H7 (cell line): ENCODE measurements around the gene EFCAB8. TPM values are rescaled to one million over a fixed set of nuclear protein-coding genes. Genes with fewer than 3 reads are reported as not detected.

Source experiments
- DNase-seq: peaks from one replicate; pipeline ENCODE4 v3.0.0; 2012
- H3K27me3 ChIP-seq: 2 replicates; pipeline ENCODE4 v1.6.0; 2011; ENCODE audit warnings: mild to moderate bottlenecking, low read length; ENCODE audit not compliant: control insufficient read depth, insufficient read depth
- H3K36me3 ChIP-seq: replicated peaks from 2 replicates; pipeline ENCODE4 v1.5.1; 2011; ENCODE audit warnings: low read length; ENCODE audit not compliant: control insufficient read depth, insufficient read depth
- H3K4me3 ChIP-seq: 2 replicates; pipeline ENCODE4 v1.5.1; 2011; ENCODE audit warnings: low read depth, mild to moderate bottlenecking, control low read depth, low read length, moderate library complexity; ENCODE audit not compliant: insufficient read depth
- total RNA-seq: library from RNA; depleted of rRNA; stranded (reverse); fragments of >200 nt; shearing (Covaris generic); gene quantifications from 2 replicates; pipeline ENCODE4 v1.2.3, GENCODE V29; 2014; rRNA removed

The EFCAB8 gene
- total RNA-seq, 1 experiment from 2014 or later = 0.17 TPM

DNA sequence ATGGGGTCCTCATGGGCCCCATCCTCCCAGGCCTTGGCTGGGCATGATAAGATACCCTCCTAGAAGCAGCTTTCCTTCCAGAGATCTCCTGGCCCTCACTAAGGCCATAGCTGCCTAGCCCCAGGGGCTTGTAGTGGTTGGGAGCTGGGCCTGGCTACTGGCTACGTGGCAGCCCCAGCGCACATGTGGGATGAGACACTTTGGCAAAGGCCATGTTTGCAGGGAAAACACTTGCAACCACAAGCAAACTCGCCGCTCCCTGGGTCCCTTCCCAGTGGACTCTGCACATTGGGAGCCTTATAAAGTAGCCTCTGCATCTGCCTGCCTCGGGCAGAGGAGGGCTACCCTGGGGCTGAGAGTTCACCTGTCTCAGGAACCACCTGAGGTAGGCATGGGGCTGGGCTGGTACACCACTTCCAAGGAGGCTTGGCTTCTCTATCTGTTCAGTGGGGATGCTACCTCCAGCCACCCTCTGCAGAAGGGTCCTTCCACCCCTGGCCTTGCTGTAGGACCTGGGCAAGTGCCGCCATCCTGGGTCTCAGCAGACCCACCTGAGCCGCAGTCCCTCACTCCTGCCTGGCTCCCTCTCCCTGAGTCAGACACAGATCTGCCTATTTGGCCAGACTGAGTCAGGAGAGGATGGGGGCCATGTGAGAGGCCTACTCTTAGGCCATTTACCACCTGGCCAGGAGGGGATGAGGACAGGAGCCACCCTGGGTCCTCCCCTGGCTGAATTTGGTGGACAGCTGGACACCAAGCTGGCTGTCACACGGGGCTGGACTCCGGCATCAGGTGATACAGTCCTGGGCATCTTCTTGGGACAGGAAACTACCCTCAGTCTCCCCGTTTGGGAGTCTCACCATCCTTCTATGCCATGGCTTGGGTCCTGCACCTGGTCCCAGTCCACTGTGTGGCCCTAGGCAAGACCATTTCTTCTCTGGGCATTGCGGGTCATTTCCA, 148.9 kb downstream of the EFCAB8 start, which contains the start of gene BPIFB2:
TSS of gene BPIFB2 (plus strand) at position 329 of the 960 bp plus-strand sequence. CDS start 871 bp downstream, outside the sequence.
- Histone ChIP-seq H3K27me3 (no peaks in the 10 kb centered on the region), H3K36me3 (no peaks in the 10 kb centered on the region), H3K4me3 (no peak within 1 kb of the TSS)
- DNase-seq = no peak

DNA sequence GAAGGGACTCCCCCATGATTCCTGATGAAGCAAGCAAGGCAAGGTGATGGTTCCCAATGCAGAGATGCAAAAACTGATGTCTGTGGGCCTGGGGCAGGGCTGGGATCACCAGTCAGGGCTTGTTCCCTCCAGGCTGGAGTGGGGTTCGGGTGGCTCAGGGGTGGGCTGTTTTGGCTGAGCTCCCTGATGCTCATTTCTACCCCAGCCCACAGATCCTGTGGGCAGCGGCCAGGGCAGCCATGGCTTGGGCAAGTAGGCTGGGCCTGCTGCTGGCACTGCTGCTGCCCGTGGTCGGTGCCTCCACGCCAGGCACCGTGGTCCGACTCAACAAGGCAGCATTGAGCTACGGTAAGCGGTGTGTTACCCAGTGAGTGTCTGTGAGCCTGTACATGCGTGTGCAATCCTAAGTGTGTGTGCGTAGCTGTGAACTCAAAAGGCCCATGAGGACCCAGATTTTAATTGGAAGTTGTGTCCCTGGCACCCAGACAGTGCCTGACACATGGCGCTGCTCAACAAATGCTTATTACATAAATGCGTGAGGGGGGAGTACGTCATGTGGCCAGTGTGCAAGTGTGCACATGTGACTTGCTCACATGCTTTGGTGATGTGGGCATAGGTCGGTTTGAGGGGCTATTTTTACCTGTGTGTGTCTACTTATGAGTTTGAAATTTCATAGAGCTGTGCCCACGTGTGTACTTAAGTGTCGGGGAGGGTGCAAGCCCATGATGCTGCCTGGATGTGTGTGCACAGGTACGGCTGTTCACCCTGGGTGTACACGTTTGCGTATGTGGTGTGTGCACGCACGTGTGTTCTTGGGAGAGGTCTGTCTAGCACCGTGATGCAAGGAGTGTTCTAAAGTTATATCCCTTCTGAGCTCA, 149.9 kb downstream of the EFCAB8 start:
- no peaks in the 10 kb centered on the region for H3K36me3 ChIP-seq
- no peaks in the 10 kb centered on the region for H3K27me3 ChIP-seq
- DNase-seq = no peak
- no peak overlapping the region for H3K4me3 ChIP-seq

DNA sequence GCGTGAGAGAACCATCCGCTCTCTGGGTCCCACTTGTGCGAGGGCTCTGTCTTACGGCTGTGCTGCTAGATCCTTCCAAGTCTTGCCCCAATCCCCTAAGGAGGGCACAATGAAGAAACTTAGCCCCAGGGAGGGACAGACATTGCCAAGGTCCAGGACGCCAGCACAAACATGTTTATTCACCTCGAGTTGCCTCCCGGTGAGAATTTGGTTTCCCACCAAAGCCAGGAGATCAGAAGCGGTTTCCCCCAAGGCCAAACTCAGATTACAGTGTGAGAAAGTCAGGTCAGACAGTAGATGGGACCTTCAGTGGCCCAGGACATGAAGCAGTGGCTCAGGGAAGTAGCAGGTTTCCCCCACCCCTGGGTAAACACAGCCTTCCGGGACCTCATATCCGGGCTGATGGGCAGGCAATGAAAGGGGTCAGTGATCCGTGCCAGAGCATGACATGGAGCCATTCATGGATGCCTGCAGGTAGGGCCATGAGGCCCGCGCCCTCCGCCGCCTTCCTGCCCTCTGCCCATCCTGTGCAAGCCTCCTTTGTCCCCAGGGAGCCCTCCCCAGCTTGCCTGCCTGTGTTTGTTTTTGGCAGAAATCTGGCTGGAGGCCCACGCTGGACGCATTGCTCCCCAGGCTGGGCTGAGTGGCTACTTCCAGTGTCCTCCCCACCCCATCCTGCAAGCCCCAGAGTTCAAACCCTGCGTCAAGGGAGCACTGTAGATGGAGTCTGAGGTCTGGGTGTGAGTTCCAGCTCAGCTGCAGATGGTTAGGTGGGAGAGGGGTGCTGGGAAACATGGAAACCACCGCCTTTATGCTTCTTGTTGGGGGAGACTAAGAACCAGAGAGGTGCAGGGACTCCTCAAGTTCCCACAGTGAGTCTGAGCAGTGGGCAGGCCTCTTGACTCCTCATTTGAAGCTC, 150.8 kb downstream of the EFCAB8 start:
- no peaks in the 10 kb centered on the region for H3K36me3 ChIP-seq
- H3K27me3 ChIP-seq = no peaks in the 10 kb centered on the region
- no peak for DNase-seq
- no peak overlapping the region for H3K4me3 ChIP-seq

DNA sequence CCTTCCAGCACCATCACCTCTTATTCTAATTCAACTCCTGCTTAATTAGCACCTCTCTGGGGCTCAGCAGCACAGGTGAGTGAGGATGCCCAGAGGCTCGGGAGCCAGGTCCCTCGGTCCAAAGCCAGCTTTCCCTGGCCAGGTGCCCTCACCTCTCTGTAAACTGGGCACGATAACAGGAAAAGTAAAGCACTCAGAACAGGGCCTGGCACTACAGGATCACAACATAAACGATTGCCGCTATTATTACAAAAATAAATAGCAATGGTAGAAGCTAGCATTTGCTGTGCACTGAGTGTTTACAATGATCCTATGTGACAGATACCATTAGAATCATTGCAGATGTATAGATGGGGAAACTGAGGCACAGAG, 151.4 kb downstream of the EFCAB8 start:
- H3K36me3 ChIP-seq = no peaks in the 10 kb centered on the region
- no peak for DNase-seq
- no peak overlapping the region for H3K4me3 ChIP-seq
- H3K27me3 ChIP-seq = no peaks in the 10 kb centered on the region

DNA sequence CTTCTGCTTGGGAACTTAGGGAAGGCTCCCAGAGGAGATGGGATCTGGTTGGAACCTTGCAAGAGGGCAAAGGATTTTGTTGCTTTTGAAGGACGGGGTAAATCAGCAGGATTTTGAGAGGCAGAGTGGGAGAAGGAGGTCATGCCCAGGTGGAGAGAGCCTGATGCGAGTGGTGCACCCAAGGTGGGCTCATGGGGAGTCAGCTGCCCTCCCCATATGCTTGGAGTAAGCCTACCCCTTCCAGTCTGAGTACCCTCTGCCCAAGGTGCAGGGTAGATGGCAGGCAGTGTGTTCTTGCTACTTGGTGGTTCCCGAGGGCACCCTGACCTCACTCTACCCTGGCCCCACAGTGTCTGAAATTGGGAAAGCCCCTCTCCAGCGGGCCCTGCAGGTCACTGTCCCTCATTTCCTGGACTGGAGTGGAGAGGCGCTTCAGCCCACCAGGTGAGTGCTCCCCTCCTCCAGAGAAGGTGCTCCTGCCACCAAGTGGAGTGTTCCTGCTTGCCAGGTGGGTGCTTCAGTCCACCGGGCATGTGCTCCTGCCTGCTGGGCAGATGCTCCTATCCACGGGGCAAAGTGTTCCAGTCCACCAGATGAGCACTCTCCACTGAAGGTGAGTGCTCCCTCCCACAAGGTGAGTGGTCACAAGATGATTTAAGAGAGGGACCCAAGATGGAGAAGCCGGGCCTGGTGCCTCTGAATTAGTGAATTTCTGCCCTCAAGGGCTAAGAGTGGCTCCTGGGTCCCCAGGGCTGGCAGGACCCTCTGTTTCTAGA, 152.1 kb downstream of the EFCAB8 start:
- H3K27me3 ChIP-seq = no peaks in the 10 kb centered on the region
- no peak overlapping the region for H3K4me3 ChIP-seq
- DNase-seq = no peak
- H3K36me3 ChIP-seq = no peaks in the 10 kb centered on the region

Other genes starting within 250 kb of the EFCAB8 start
- gene C20orf203, start 185.0 kb upstream of the EFCAB8 start, total RNA-seq = 0.03 and 0.30 TPM in 2 replicates
- gene COMMD7, start 115.5 kb upstream of the EFCAB8 start, total RNA-seq = 49.7 and 52.6 TPM in 2 replicates
- 496 and 585 TPM in 2 replicates for gene DNMT3B, start 96.5 kb upstream of the EFCAB8 start, total RNA-seq
- 106 and 108 TPM in 2 replicates for gene MAPRE1, start 39.0 kb upstream of the EFCAB8 start, total RNA-seq
- gene SUN5, start 145.5 kb downstream of the EFCAB8 start, total RNA-seq = not detected in 2 replicates
- not detected in 2 replicates for gene BPIFB2, start 148.8 kb downstream of the EFCAB8 start, total RNA-seq
- gene BPIFB6, start 172.7 kb downstream of the EFCAB8 start, total RNA-seq = not detected in 2 replicates
- not detected in 2 replicates for gene BPIFB3, start 195.0 kb downstream of the EFCAB8 start, total RNA-seq
- not detected in 2 replicates for gene BPIFB4, start 220.7 kb downstream of the EFCAB8 start, total RNA-seq